Activated CD4-positive, alpha-beta T cell treated with anti-CD3 and anti-CD28 coated beads, Interleukin-2, amount 50 U/mL, for 4 hours (primary cell): ENCODE measurements around the gene ODF4.

Experiments
- DNase-seq, 2 experiments: peaks; one replicate each; pipeline ENCODE4 v3.0.0-alpha.2; 2020

The ODF4 gene

GRCh38 chr17:8339540-8339939 is at the start of gene ODF4:
ODF4 (plus strand) TSS chr17:8339840; CDS start chr17:8340052, 212 bp downstream.
- no peak for DNase-seq

GRCh38 chr17:8290043-8290442 is 49.6 kb upstream of the ODF4 start:
- DNase-seq = no peak

- DNase-seq = no peak
Measured at GRCh38 chr17:8292639-8293395, 46.8 kb upstream of the ODF4 start.

- no peak for DNase-seq
Measured at GRCh38 chr17:8294361-8294760, 45.3 kb upstream of the ODF4 start.

- DNase-seq = no peak
Measured at GRCh38 chr17:8294814-8295316, 44.8 kb upstream of the ODF4 start.

GRCh38 chr17:8300226-8300625 is 39.4 kb upstream of the ODF4 start:
- DNase-seq = no peak

- DNase-seq = peak; percentile 48 to 53
Measured at GRCh38 chr17:8300627-8301242, 38.9 kb upstream of the ODF4 start.

- DNase-seq = no peak
Measured at GRCh38 chr17:8310601-8311123, 29.0 kb upstream of the ODF4 start.

GRCh38 chr17:8311131-8311790 is 28.4 kb upstream of the ODF4 start:
- DNase-seq = no peak

GRCh38 chr17:8312251-8312650 is 27.4 kb upstream of the ODF4 start:
- no peak for DNase-seq

- DNase-seq = no peak
Measured at GRCh38 chr17:8312726-8313600, 26.7 kb upstream of the ODF4 start.

GRCh38 chr17:8314797-8315763 is 24.6 kb upstream of the ODF4 start:
- DNase-seq = no peak

- no peak for DNase-seq
Measured at GRCh38 chr17:8315764-8316217, 23.8 kb upstream of the ODF4 start.

GRCh38 chr17:8318010-8318935 is 21.4 kb upstream of the ODF4 start:
- DNase-seq = no peak

- DNase-seq = no peak
Measured at GRCh38 chr17:8320262-8320661, 19.4 kb upstream of the ODF4 start.

- DNase-seq = no peak
Measured at GRCh38 chr17:8320990-8321389, 18.6 kb upstream of the ODF4 start.

- DNase-seq = no peak
Measured at GRCh38 chr17:8322061-8322460, 17.6 kb upstream of the ODF4 start.

GRCh38 chr17:8324132-8324531 is 15.5 kb upstream of the ODF4 start:
- no peak for DNase-seq

GRCh38 chr17:8324923-8325322 is 14.7 kb upstream of the ODF4 start:
- no peak for DNase-seq
